ENCODE measurements around the gene CPSF7.
"Not testable (repeated sequence)": the region's sequence is repeated elsewhere in the genome, so short reads cannot be mapped to it uniquely, and the experiment has no call there.

The CPSF7 gene

DNA sequence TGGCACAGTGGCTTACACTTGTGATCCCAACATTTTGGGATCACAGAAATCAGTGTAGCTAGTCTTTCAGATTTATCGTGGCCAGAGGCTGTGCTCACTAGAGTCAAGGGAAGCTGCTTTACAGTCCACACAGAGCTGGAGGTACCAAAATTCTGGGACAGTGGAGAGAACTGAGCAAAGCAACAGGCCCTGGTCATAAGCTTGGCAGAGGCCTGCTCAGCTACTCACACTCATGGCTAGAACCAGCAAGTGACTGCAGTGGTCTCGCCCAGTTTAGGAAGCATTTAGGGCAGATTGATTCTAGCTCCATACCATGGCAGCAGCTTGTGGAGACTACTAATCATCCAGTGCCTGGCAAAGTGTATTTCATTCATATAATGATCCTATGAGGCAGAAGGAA is 28.6 kb downstream of the CPSF7 start:
- no peak for DNase-seq (ENCODE audit: low read depth in 1 of 2, low spot score in 1 of 2)

DNA sequence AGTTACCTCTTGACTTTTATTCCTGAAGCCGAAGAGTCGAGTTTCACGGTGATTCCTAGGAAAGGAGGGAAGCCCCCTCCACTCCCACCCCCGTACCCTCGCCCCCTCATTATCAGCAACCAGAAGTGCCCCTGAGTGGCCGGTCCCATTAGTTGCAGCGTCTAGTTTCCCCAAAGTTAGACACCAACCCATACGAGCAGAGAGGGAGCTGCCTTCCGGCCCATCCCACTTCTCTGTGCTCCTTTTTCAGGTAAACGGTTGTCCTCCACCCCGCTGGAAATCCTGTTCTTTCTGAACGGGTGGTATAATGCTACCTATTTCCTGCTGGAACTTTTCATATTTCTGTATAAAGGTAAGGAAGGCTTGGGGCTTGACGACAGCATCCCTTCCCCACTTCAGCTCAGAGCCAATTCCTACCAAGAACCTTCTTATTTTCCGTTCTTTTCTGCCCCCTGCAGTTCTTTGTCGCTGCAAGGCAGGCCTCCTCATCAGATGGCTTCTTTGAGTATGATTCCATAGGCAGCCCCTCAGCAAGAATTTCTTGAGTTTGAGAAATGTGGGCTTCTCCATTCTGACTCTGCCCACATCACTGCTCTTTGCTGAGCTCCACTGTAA is 36.7 kb downstream of the CPSF7 start:
- DNase-seq (ENCODE audit: low read depth in 1 of 2, low spot score in 1 of 2) = peak in 1 of 2 experiments; percentile 43
- TF ChIP-seq JUND (IDR thresholded peaks at IDR 0.05; ENCODE audit: low read depth) = no peak
- in situ Hi-C loops (cut with HindIII; ENCODE audit: low pct_unique_long_range_greater_than_20kb, low sequenced_read_pairs) = no loop called here

More for the DNA sequence above, 28.6 kb downstream of the CPSF7 start:
- in situ Hi-C loops (cut with HindIII; ENCODE audit: low pct_unique_long_range_greater_than_20kb, low sequenced_read_pairs) = no loop called here
- no peak for TF ChIP-seq JUND (IDR thresholded peaks at IDR 0.05; ENCODE audit: low read depth)

DNA sequence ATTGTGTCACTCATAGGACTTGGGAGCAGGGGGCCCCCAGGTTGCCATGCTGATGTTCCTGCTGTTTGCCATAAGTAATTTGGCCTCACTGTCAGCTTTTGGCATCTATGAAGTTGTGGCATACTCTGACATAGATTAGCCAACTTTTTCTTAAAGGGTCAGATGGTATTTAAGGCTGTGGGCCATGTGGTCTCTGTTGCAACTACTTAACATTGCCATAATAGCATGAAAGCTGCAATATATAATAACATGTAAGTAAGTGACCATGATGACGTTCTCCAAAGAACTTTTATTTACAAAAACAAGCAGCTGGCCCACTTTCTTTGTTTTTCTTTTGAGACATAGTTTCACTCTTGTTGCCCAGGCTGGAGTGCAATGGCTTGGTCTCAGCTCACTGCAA is 39.6 kb downstream of the CPSF7 start:
- DNase-seq (ENCODE audit: low read depth in 1 of 2, low spot score in 1 of 2) = no peak
- in situ Hi-C loops (cut with HindIII; ENCODE audit: low pct_unique_long_range_greater_than_20kb, low sequenced_read_pairs) = no loop called here
- TF ChIP-seq JUND (IDR thresholded peaks at IDR 0.05; ENCODE audit: low read depth) = no peak

DNA sequence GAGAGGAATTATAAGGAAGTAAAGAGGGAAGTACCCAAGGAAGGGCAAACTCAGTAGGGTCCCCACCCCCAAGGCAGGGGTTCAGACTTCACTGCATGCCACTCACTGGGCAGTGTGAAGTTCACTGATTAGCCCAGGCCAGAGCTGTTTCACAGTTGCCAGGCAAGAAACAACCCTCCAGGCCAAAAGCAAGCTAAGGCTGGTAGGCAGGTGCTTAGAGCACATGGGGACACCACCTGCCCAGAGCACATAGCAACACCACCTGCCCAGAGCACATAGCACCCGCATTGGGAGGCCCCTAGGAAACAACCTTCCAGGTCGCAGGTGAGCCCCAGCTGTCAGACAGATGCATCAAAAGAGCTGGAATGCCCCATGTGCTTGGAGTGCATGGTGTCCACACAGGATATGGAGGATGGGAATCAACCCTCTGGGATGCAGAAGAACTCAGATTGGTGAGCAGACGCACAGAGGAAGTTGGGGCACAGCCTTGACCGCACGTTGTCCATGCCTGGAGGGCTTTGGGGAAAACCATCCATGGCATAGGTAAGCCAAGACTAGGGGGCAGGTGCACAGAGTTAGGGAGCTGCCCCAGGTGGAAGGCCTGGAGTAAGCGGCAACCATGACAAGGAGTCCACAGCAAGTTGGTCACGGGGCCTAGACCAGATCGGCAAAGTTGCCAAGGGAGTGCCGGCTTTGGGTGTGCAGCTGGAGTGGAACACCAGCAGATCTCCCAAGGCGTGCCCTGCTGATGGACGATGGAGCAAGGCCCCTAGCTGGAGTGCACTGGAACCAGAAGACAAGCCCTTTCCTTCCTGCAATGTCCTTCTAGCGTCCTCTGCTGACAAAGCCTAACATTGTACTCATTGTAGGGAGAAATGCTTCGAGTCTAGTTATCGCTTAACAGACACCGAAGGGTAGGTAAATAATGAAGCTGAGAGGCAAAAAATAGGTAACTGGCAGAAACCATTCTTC is 45.2 kb downstream of the CPSF7 start:
- no peak for TF ChIP-seq JUND (IDR thresholded peaks at IDR 0.05; ENCODE audit: low read depth)
- DNase-seq (ENCODE audit: low read depth in 1 of 2, low spot score in 1 of 2) = peak in 1 of 2 experiments; percentile 69
- in situ Hi-C loops (cut with HindIII; ENCODE audit: low pct_unique_long_range_greater_than_20kb, low sequenced_read_pairs) = no loop called here

DNA sequence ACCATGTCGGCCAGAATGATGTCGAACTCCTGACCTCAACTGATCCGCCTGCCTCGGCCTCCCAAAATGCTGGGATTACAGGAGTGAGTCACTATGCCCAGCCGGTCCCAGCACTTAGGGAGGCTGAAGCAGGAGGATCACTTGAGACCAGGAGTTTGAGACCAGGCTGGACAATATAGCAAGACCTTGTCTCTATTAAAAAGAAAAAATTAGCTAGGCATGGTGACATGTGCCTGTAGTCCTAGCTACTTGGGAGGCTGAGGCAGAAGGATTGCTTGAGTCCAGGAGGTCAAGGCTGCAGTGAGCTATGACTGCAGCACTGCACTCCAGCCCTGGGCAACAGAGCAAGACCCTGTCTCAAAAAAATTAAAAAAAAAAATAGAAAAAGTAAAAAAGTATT is 45.9 kb downstream of the CPSF7 start:
- in situ Hi-C loops (cut with HindIII; ENCODE audit: low pct_unique_long_range_greater_than_20kb, low sequenced_read_pairs); DNase-seq (ENCODE audit: low read depth in 1 of 2, low spot score in 1 of 2): not testable (repeated sequence)

DNA sequence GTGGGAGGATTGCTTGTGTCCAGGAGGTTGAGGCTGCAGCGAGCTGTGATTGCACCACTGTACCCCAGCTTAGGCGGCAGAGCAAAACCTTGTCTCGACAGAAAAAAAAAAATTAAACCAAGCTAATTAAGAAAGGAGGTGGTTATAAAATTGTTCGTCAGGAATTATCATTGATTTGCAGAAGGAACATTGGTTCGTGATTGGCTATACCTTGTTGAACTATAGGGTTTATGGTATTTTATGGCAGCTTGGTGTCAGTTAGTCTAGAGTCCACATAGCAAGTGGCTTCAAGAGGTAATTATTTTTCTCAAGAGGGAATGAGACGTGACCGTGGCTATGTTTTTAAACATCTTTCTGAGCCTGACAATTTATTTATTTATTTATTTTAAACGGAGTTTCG is 48.9 kb downstream of the CPSF7 start:
- no peak for TF ChIP-seq JUND (IDR thresholded peaks at IDR 0.05; ENCODE audit: low read depth)
- DNase-seq (ENCODE audit: low read depth in 1 of 2, low spot score in 1 of 2) = no peak
- in situ Hi-C loops (cut with HindIII; ENCODE audit: low pct_unique_long_range_greater_than_20kb, low sequenced_read_pairs) = no loop called here

DNA sequence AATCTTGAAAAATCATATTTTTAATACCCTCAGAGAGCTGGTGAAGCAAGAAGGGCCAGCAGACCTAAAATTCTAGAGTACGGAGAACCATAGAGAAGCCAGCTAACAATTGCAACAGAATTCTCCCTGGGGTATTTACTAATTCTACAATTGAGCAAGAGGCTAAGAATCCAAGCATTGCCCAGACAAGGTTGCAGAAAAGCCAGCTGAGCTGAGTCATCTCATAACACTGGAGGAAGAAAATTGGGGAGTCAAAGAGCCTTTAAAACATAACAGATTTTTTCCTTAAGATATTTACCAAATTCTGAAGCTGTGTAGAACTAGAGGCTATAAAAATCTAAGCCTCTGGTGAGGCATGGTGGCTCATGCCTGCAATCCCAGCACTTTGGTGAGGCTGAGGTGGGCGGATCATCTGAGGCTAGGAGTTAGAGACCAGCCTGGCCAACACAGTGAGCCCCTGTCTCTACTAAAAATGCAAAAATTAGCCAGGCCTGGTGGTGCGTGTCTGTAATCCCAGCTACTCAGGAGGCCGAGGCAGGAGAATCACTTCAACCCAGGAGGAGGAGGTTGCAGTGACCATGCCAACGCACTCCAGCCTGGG is 51.0 kb downstream of the CPSF7 start:
- TF ChIP-seq JUND (IDR thresholded peaks at IDR 0.05; ENCODE audit: low read depth) = peak; percentile 82; the same call in 1 of the 2 replicates
- in situ Hi-C loops (cut with HindIII; ENCODE audit: low pct_unique_long_range_greater_than_20kb, low sequenced_read_pairs) = no loop called here
- peak; percentile 69 to 84 for DNase-seq (ENCODE audit: low read depth in 1 of 2, low spot score in 1 of 2)

DNA sequence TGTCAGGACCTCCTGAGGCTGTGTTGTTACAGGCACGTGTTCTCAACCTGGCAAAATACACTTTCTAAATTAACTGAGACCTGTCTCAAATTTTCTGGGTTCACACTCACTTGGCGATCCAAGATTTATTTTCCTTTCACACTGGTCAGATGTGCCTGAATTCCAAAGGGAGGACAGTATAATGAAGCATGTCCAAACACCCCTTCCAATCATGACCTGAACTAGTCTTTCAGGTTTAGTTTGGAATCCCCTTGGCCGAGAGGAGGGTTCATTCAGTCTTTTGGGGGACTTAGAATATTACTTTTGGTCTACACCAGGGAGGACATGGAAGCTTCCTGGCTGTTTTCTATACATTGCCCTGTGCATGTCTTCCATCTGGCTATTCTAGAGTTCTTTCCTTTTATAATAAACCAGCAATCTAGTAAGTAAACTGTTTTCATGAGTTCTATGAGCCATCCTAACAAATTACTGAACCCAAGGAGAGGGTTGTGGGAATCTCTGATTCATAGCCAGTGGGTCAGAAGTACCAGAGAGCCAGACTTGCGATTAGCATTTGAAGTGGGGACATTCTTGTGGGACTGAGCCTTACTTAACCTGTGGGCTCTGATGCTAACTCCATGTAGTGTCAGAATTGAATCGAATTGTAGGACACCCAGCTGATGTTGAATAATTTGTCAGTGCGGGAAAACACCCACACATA is 52.2 kb downstream of the CPSF7 start:
- no peak for TF ChIP-seq JUND (IDR thresholded peaks at IDR 0.05; ENCODE audit: low read depth)
- in situ Hi-C loops (cut with HindIII; ENCODE audit: low pct_unique_long_range_greater_than_20kb, low sequenced_read_pairs) = no loop called here
- peak in 1 of 2 experiments; percentile 38 for DNase-seq (ENCODE audit: low read depth in 1 of 2, low spot score in 1 of 2)

DNA sequence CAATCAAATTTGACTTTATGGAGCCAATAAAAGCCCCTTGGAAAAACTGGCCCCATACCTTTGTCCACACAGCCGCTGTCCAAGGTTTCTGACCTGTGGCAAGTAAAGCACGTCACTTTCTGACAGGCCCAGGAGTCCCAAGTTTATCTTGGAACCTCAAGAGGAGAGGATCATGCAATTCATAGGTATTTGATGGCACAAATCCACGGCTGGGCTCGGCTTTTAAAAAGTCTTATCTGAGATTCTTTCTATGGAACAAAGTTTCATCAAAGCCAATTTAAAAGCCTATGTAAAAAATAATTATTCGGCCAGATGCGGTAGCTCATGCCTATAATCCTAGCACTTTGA is 54.0 kb downstream of the CPSF7 start:
- no peak for DNase-seq (ENCODE audit: low read depth in 1 of 2, low spot score in 1 of 2)
- no peak for TF ChIP-seq JUND (IDR thresholded peaks at IDR 0.05; ENCODE audit: low read depth)
- in situ Hi-C loops (cut with HindIII; ENCODE audit: low pct_unique_long_range_greater_than_20kb, low sequenced_read_pairs) = no loop called here

DNA sequence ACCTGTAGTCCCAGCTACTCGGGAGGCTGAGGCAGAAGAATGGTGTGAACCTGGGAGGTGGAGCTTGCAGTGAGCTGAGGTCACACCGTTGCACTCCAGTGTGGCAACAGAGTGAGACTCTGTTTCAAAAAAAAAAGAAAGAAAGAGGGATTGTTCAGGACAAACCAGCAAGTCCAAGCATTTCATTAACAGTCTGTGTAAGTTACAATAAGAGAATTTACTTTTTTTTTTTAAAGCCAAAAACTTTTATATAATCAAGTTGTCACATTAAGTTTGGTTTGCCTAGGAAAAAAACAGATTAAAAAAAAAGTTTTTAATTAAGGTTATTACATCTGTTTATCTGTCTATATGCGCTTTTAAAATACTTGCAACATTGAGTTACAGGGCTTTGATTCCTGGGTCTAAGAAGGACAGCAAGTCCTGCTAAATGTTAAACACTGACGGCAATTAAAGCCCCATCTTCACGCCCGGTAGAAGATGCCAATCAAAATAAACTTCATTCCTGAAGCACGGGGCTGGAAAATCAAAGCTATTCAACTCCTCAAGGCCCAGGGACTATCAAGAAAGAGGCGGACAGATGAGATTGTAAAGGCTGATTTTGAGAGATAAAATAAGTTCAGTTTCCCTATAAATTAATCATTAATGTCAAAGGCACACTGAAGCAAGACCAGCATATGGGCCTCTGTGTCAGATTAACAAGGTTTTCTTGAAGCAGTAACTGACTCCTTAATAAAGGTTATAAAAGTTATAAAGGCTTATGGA is 56.9 kb downstream of the CPSF7 start:
- in situ Hi-C loops (cut with HindIII; ENCODE audit: low pct_unique_long_range_greater_than_20kb, low sequenced_read_pairs) = no loop called here
- DNase-seq (ENCODE audit: low read depth in 1 of 2, low spot score in 1 of 2) = no peak
- TF ChIP-seq JUND (IDR thresholded peaks at IDR 0.05; ENCODE audit: low read depth) = no peak

DNA sequence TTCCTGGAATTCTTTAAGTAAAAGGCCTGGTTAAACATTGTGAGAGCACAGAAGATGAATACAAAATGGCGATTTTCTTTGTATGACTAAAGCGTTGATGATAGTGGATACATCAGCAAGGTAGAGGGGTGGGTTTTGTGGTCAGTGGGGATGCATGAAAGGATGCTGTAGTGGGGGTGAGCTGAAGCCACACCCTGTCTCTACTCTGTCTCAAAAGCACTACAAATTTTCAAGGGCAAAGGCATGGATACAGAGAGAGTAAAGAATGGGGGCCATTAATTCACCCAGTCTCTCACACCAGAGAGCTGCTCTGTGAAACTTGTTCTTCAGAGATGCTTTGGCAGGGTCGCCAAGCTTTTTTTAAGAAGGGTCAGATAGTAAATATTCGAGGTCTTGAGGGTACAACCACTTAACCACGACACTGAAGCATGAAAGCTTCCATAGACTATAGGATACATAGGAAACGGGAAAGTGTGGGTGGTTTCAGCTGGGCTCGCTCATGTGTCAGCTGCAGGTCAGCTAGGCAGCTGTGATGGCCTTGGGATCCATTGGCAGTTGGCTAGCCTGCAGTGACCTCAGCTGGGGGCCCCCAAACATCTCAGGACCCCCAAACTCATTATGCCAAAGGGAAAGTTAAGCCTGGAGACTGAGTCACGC is 59.3 kb downstream of the CPSF7 start:
- in situ Hi-C loops (cut with HindIII; ENCODE audit: low pct_unique_long_range_greater_than_20kb, low sequenced_read_pairs) = no loop called here
- no peak for DNase-seq (ENCODE audit: low read depth in 1 of 2, low spot score in 1 of 2)
- TF ChIP-seq JUND (IDR thresholded peaks at IDR 0.05; ENCODE audit: low read depth) = no peak
